HUES64 (cell line): ENCODE results near the gene ARHGEF38.
"Not testable (repeated sequence)": the region's sequence is repeated elsewhere in the genome, so short reads cannot be mapped to it uniquely, and the experiment has no call there.

Experiments used
- H3K27ac ChIP-seq: 2 replicates; pipeline ENCODE4 v1.7.0; 2013; ENCODE audit warnings: low read depth, low read length, inconsistent platforms
- H3K27me3 ChIP-seq: 2 replicates; pipeline ENCODE4 v1.6.1; 2013; ENCODE audit warnings: mild to moderate bottlenecking, low read length; ENCODE audit not compliant: insufficient read depth
- H3K36me3 ChIP-seq: 2 replicates; pipeline ENCODE4 v1.6.1; 2013; ENCODE audit warnings: mild to moderate bottlenecking, low read length; ENCODE audit not compliant: insufficient read depth
- H3K4me1 ChIP-seq: 2 replicates; pipeline ENCODE4 v1.6.1; 2013; ENCODE audit warnings: mild to moderate bottlenecking, low read length, moderate library complexity; ENCODE audit not compliant: insufficient read depth
- H3K4me3 ChIP-seq: 2 replicates; pipeline ENCODE4 v1.5.1; 2013; ENCODE audit warnings: mild to moderate bottlenecking, low read length, moderate library complexity
- H3K9ac ChIP-seq: 2 replicates; pipeline ENCODE4 v1.6.1; 2013; ENCODE audit warnings: mild to moderate bottlenecking, low read depth, low read length
- H3K9me3 ChIP-seq: 2 replicates; pipeline ENCODE4 v1.6.1; 2013; ENCODE audit warnings: low read depth, low read length; ENCODE audit not compliant: insufficient read depth
- WGBS: fragments of 150-250, 120-280 bp; methylation state at CpG from one replicate; pipeline ENCODE4 v1.1.7; 2013; ENCODE audit warnings: missing lambda C conversion rate; 5-methylcytosine and 5-hydroxymethylcytosine counted together

Gene ARHGEF38

DNA sequence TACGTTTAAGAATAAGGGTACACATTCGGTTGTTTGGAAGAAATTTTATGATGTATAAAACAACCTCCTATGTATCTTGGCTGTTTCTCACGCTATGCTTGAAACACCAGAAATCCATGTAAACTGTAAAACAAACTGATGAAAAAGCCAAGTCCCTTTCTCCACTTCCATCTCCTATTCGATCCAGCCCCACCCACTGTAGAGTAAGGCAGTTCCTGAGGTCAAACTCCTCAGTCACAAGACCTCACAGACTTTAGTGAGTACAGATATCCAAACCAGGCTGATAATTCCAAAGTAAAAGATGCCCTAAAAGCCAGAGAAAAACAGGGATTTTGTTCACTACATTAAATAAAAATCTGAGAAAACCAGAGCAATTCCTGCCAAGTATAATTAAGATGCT, 45.6 kb downstream of the ARHGEF38 start:
- Histone ChIP-seq H3K27ac (no peak overlapping the region), H3K36me3 (no peaks in the 10 kb centered on the region), H3K27me3 (no peaks in the 10 kb centered on the region), H3K4me1 (peaks cover 2% of the 10 kb centered on the region; the same call in 1 of the 2 replicates), H3K4me3 (no peak overlapping the region), H3K9ac (no peak overlapping the region), H3K9me3 (no peaks in the 10 kb centered on the region)
- 97% methylated on average over 2 of the region's 4 CpGs for WGBS

DNA sequence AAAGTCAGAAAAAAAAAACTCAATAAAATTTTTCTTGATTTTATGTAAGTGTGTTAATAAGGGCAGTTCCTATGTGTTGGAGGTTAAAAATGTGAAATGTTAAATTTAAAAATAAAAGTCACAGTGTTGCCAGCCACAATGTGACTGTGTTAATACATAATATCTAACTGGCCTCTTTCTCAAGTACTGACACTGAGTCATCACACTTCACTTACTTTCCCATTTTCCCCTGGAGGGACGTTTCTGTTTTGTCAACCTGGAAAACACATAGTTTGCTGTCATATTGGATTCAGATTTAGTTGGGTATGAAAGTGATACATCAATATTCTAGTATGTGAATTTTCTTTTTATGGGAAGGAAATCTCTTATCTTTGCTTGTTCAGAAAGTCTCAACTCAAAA, 46.4 kb downstream of the ARHGEF38 start:
- no peak overlapping the region for H3K4me3 ChIP-seq
- H3K36me3 ChIP-seq = no peaks in the 10 kb centered on the region
- no peaks in the 10 kb centered on the region for H3K9me3 ChIP-seq
- H3K9ac ChIP-seq = no peak overlapping the region
- H3K27me3 ChIP-seq = no peaks in the 10 kb centered on the region
- peaks cover 2% of the 10 kb centered on the region; the same call in 1 of the 2 replicates for H3K4me1 ChIP-seq
- H3K27ac ChIP-seq = no peak overlapping the region
- WGBS = 38% methylated on average over 1 of the region's 1 CpG

DNA sequence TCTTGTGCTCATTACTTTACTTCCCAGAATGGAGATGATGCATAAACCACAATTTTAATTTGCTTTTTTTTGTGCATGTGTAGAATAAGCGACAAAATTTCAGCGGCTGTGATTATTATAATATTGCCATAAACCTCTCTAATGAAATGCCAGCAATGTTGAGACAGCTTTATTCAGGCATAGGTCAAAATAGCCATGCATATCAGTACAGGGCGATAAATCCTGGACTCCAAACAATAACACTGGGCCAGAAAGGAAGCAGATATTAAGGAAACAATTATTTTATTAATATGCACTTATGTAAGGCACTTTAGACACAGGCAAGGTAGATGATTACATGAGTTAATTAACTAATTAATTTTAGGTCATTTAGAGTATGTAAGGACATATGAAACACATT, 47.1 kb downstream of the ARHGEF38 start:
- Histone ChIP-seq H3K9ac (no peak overlapping the region), H3K27me3 (no peaks in the 10 kb centered on the region), H3K9me3 (no peaks in the 10 kb centered on the region), H3K27ac (no peak overlapping the region), H3K4me1 (peaks cover 2% of the 10 kb centered on the region; the same call in 1 of the 2 replicates), H3K4me3 (no peak overlapping the region), H3K36me3 (no peaks in the 10 kb centered on the region)
- 100% methylated on average over 2 of the region's 3 CpGs for WGBS

DNA sequence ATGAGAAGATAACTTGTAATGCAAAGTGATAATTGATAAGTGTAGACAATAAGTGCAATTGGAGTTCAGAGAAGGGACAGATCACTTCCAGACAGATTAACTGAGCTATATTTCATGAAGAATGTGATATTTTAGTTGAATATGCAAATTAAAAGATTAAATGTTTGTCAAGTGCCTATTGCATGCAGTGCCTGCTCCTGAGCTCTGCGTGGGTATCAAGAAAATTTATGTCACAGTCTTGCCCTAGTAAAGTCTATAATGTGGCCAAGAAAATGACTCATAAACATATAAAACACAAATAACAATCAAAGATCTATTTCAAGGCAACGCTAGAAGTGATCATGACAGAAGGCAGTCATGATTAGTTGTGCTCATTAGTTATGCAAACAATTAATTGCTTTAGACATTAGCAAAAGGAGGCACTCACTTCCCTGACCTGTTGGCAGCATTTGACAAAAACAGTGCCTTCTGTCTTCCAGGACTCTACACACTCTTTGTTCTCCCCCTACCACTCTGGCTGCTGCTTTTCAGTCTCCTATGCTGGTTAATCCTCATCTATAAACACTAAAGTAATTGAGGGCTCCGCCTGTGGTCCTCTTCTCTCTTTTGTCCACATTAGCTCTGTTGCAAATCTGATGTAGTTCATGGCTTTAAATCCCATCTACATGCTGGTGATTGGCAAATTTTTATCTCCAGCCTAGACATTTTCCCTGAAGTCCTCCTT, 47.7 kb downstream of the ARHGEF38 start:
- no peaks in the 10 kb centered on the region for H3K9me3 ChIP-seq
- H3K4me1 ChIP-seq = peaks cover 2% of the 10 kb centered on the region; the same call in 1 of the 2 replicates
- 87% methylated on average over 3 of the region's 3 CpGs for whole genome bisulfite sequencing
- no peak overlapping the region for H3K4me3 ChIP-seq
- no peak overlapping the region for H3K9ac ChIP-seq
- no peaks in the 10 kb centered on the region for H3K27me3 ChIP-seq
- no peaks in the 10 kb centered on the region for H3K36me3 ChIP-seq
- H3K27ac ChIP-seq = no peak overlapping the region

DNA sequence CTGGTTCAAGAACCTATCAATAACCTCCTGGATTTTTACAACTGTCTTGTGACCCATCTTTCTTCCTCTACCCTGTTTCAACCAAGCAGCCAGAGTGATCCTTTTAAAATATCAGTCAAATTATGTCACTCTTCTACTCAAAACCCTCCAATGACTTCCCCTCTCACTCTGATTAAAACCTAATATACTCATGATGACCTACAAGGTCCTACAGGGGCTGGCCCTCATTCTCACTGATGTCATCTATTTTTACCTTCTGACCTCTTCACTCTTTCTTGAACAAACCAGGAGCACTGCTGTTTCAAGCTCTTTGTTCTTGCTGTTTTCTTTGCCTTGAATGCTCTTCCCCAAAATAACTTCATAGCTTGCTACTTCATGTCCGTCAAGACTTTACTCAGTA, 48.5 kb downstream of the ARHGEF38 start:
- no peak overlapping the region for H3K4me3 ChIP-seq
- no peak overlapping the region for H3K9ac ChIP-seq
- H3K36me3 ChIP-seq = no peaks in the 10 kb centered on the region
- no peaks in the 10 kb centered on the region for H3K9me3 ChIP-seq
- no peak overlapping the region for H3K27ac ChIP-seq
- 73% methylated on average over 1 of the region's 1 CpG for WGBS
- no peaks in the 10 kb centered on the region for H3K27me3 ChIP-seq
- H3K4me1 ChIP-seq = peaks cover 2% of the 10 kb centered on the region; the same call in 1 of the 2 replicates

DNA sequence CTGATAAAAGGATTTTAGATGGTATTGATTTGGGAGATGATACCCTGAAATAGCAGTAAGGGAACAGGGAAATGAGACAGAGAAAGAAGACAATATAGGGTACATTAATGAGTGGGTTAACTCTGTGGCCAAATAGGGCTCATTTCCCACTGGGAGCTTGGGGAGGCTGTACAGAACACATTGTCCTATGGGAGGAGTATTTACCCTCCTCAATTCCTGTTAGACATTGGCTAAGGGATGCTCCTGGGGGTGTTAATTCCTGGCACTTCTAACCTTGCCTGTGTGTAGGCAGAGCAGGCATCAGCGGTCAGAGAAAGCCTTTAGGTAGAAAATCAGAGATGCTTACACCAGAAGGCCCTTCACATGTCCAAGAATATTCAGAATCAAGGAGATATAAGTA, 49.0 kb downstream of the ARHGEF38 start:
- Histone ChIP-seq H3K27ac (no peak overlapping the region), H3K36me3 (no peaks in the 10 kb centered on the region), H3K4me3 (no peak overlapping the region), H3K9me3 (no peaks in the 10 kb centered on the region), H3K4me1 (no peaks in the 10 kb centered on the region; the same call in 1 of the 2 replicates), H3K27me3 (no peaks in the 10 kb centered on the region), H3K9ac (no peak overlapping the region)
- 86% methylated on average over 1 of the region's 1 CpG for WGBS

DNA sequence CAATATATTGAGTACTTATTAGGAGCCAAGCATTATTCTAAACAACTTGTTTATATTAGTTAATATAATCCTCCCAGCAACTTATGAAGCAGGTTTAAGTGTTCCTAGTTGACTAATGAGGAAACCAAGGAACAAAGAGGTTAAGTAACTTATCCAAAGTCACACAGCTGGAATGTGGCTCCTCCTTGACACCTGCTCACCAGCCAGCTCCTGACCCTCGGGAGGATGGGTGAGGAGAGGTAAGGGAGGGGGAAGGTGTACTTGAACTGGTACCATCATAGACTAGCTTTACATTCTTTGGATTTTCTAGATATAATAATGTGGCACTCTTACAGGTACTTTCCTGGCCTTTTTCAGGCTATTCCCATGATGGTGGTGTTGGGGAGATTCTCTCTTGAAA, 50.7 kb downstream of the ARHGEF38 start:
- no peaks in the 10 kb centered on the region for H3K27me3 ChIP-seq
- H3K27ac ChIP-seq = no peak overlapping the region
- no peaks in the 10 kb centered on the region; the same call in 1 of the 2 replicates for H3K4me1 ChIP-seq
- no CpG with 5 or more reads among the region's 1 CpG for WGBS
- no peak overlapping the region for H3K4me3 ChIP-seq
- no peaks in the 10 kb centered on the region for H3K36me3 ChIP-seq
- H3K9ac ChIP-seq = no peak overlapping the region
- H3K9me3 ChIP-seq = no peaks in the 10 kb centered on the region

DNA sequence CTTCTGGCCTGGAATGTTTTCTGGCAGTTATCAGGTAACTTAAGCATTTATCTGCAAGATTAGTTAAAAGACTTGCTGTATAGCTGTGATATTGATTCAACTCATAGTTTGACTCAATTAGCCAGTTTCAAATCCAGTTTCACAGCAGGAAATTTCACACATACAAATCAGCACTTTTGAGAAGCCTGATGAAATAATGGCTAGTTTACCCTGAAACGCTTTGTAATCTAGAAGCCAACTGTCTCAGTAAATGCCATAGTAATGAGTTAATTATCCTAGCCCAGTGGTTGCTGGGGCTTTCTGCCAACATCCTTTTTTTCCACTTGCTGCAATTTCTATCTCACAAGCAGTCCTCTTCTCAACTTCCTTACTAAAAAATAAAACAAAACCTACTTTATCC, 53.1 kb downstream of the ARHGEF38 start:
- H3K27ac ChIP-seq = no peak overlapping the region
- no peaks in the 10 kb centered on the region for H3K9me3 ChIP-seq
- H3K4me3 ChIP-seq = no peak overlapping the region
- no peaks in the 10 kb centered on the region; the same call in 1 of the 2 replicates for H3K4me1 ChIP-seq
- H3K27me3 ChIP-seq = no peaks in the 10 kb centered on the region
- H3K9ac ChIP-seq = no peak overlapping the region
- no peaks in the 10 kb centered on the region for H3K36me3 ChIP-seq
- WGBS = 53% methylated on average over 1 of the region's 1 CpG

DNA sequence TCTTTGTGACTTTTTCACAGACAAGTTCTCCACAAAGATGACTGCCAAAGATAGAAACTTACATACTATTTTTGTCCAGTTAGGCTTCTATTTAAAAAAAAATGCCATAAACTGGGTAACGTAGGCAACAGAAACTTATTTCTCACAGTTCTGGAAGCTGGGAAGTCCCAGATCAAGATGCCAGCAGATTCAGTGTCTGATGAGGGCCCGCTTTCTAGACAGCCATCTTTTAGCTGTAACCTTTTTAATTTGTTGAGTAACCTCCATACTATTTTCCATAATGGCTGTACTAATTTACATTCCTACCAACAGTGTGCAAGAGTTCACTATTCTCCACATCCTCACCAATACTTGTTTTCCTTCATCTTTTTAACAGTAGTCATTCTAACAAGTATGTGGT, 55.5 kb downstream of the ARHGEF38 start:
- H3K9ac ChIP-seq = no peak overlapping the region
- no peak overlapping the region for H3K4me3 ChIP-seq
- 97% methylated on average over 2 of the region's 2 CpGs for WGBS
- H3K36me3 ChIP-seq = no peaks in the 10 kb centered on the region
- H3K9me3 ChIP-seq = no peaks in the 10 kb centered on the region
- H3K27ac ChIP-seq = no peak overlapping the region
- H3K27me3 ChIP-seq = no peaks in the 10 kb centered on the region
- no peaks in the 10 kb centered on the region; the same call in 1 of the 2 replicates for H3K4me1 ChIP-seq

DNA sequence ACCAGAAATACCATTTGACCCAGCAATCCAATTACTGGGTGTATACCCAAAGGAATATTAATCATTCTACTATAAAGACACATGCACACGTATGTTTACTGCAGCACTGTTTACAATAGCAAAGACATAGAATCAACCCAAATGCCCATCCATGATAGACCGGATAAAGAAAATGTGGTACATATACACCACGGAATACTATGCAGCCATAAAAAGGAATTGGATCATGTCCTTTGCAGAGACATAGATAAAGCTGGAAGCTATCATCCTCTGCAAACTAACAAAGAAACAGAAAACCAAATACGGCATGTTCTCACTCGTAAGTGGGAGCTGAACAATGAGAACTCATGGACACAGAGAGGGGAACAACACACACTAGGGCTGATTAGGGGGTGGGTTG, 57.4 kb downstream of the ARHGEF38 start:
- not testable (repeated sequence) for H3K9ac ChIP-seq, H3K36me3 ChIP-seq, H3K4me1 ChIP-seq, H3K27me3 ChIP-seq, H3K27ac ChIP-seq, H3K9me3 ChIP-seq, H3K4me3 ChIP-seq
- WGBS = 97% methylated on average over 5 of the region's 5 CpGs

DNA sequence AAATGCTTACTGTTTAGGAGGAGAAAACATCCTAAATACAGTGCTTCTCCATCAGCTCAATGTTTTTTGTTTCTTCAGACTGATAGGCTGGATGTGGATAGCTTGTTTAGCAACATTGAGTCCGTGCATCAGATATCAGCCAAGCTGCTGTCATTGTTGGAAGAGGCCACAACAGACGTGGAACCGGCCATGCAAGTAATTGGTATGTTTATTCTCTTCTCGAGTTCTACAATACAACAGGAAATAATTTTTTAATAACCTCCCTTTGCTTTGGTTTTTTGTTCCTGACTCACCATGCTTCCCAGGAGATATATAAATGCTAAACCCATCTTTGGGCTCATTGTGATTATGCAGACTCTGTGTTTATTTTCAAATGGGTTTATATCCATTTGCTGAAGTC, 60.9 kb downstream of the ARHGEF38 start:
- Histone ChIP-seq H3K4me3 (no peak overlapping the region), H3K27me3 (no peaks in the 10 kb centered on the region), H3K27ac (no peak overlapping the region), H3K36me3 (no peaks in the 10 kb centered on the region), H3K9me3 (no peaks in the 10 kb centered on the region), H3K9ac (no peak overlapping the region), H3K4me1 (peaks cover 4% of the 10 kb centered on the region; the same call in 1 of the 2 replicates)
- 72% methylated on average over 4 of the region's 4 CpGs for WGBS
